GM12891 (cell line): ENCODE measurements around the gene RIMKLB.
"Not testable (repeated sequence)": the region's sequence is repeated elsewhere in the genome, so short reads cannot be mapped to it uniquely, and the experiment has no call there.

Experiments
- DNase-seq: peaks from one replicate; pipeline ENCODE4 v3.0.0; 2011; ENCODE audit warnings: low spot score; ENCODE audit not compliant: insufficient read length
- FAIRE-seq: peaks from 2 replicates; lab custom pipeline; 2011; peaks lifted over from hg19 to GRCh38; lab: Jason Lieb, UNC
- PAX5 ChIP-seq: IDR thresholded peaks from 2 replicates; pipeline ENCODE4 v1.6.1; 2011; ENCODE audit warnings: low read length, moderate library complexity, mild to moderate bottlenecking; ENCODE audit not compliant: insufficient read depth, severe bottlenecking
- POLR2A ChIP-seq: IDR thresholded peaks from 2 replicates; pipeline ENCODE4 v1.6.1; 2011; ENCODE audit warnings: low read depth, low read length, control low read depth
- POLR2AphosphoS5 ChIP-seq: IDR thresholded peaks from 2 replicates; pipeline ENCODE4 v1.6.1; 2011; ENCODE audit warnings: low read depth, low read length, control low read depth
- POU2F2 ChIP-seq: IDR thresholded peaks from 2 replicates; pipeline ENCODE4 v1.6.1; 2011; ENCODE audit warnings: low read depth, mild to moderate bottlenecking, control low read depth, low read length, moderate library complexity
- SPI1 ChIP-seq: IDR thresholded peaks from 2 replicates; pipeline ENCODE4 v1.6.1; 2011; ENCODE audit warnings: low read depth, low read length, control low read depth
- TAF1 ChIP-seq: IDR thresholded peaks from 2 replicates; pipeline ENCODE4 v1.6.1; 2011; ENCODE audit warnings: low read depth, low read length, control low read depth

RIMKLB gene

DNA sequence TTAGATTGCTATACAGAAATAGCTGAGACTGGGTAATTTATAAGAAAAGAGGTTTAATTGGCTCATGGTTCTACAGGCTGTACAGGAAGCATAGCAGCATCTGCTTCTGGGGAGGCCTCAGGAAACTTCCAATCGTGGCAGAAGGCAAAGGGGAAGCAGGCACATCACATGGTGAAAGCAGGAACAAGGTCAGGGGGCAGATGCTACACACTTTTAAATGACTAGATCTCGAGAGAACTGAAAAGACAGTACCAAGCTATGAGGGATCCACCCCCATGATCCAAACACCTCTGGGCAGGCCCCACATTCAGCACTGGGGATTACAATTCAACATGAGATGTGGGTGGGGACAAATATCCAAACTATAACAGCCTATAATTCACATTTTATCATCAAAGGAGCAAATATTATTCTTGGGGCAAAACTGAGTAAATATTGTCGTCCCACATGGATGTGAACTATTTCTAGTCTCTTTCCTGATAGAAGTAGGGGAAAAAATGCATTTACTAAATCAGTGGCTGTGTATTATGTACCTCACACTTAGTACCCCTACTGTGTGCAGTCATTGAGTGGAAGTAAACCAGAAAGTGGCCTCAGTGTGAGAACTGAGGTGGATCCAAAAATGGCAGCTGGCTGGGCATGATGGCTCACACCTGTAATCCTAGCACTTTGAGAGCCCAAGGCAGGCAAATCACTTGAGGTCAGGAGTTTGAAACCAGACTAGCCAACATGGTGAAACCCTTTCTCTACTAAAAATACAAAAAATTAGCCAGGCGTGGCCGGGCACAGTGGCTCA, 99.2 kb downstream of the RIMKLB start:
- TF ChIP-seq TAF1 (no peak), POU2F2 (no peak), POLR2A (no peak), SPI1 (no peak), PAX5 (no peak), POLR2AphosphoS5 (no peak)
- FAIRE-seq (no peak), DNase-seq (no peak)

DNA sequence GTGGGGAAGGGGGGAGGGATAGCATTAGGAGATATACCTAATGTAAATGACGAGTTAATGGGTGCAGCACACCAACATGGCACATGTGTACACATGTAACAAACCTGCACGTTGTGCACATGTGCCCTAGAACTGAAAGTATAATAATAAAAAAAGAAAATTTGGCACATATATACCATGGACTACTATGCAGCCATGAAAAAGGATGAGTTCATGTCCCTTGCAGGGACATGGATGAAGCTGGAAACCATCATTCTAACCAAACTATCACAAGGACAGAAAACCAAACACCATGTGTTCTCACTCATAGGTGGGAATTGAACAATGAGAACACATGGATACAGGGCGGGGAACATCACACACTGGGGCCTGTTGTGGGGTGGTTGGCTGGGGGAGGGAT, 103.4 kb downstream of the RIMKLB start:
- not testable (repeated sequence) for DNase-seq, FAIRE-seq

DNA sequence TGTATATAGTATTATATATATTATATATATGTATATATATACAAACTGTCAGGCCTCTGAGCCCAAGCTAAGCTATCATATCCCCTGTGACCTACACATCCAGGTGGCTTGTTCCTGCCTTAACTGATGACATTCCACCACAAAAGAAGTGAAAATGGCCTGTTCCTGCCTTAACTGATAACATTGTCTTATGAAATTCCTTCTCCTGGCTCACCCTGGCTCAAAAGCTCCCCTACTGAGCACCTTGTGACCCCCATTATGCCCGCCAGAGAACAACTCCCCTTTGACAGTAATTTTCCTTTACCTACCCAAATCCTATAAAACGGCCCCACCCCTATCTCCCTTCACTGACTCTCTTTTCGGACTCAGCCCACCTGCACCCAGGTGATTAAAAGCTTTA, 107.0 kb downstream of the RIMKLB start:
- FAIRE-seq, DNase-seq: not testable (repeated sequence)

DNA sequence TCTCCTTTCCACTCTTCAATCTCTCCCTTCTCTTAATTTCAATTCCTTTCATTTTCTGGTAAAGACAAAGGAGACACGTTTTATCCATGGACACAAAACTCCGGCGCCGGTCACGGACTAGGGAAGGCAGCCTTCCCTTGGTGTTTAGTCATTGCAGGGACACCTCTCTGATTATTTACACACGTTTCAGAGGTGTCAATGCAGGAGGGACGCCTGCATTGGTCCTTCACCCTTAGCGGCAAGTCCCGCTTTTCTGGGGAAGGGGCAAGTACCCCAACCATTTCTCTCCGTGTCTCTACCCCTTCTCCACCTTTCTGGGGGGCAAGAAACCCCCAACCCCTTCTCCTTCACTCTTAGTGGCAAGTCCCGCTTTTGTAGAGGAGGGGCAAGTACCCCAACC, 107.7 kb downstream of the RIMKLB start:
- not testable (repeated sequence) for FAIRE-seq, DNase-seq

DNA sequence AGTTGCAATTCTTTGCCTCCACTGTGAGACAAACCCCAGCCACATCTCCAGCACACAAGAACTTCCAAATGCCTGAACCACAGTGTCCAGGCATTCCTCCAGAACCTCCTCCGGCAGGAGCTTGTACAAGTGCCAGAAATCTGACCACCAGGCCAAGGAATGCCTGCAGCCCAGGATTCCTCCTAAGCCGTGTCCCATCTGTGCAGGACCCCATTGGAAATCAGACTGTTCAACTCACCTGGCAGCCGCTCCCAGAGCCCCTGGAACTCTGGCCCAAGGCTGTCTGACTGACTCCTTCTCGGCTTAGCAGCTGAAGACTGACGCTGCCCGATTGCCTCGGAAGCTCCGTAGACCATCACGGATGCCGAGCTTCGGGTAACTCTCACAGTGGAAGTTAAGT, 109.3 kb downstream of the RIMKLB start:
- not testable (repeated sequence) for DNase-seq, FAIRE-seq

DNA sequence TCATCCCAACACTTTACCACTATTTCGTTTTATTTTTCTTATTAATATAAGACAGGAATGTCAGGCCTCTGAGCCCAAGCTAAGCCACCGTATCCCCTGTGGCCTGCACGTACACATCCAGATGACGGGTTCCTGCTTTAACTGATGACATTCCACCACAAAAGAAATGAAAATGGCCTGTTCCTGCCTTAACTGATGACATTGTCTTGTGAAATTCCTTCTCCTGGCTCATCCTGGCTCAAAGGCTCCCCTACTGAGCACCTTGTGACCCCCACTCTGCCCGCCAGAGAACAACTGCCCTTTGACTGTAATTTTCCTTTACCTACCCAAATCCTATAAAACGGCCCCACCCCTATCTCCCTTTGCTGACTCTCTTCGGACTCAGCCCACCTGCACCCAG, 112.3 kb downstream of the RIMKLB start:
- FAIRE-seq, DNase-seq: not testable (repeated sequence)

DNA sequence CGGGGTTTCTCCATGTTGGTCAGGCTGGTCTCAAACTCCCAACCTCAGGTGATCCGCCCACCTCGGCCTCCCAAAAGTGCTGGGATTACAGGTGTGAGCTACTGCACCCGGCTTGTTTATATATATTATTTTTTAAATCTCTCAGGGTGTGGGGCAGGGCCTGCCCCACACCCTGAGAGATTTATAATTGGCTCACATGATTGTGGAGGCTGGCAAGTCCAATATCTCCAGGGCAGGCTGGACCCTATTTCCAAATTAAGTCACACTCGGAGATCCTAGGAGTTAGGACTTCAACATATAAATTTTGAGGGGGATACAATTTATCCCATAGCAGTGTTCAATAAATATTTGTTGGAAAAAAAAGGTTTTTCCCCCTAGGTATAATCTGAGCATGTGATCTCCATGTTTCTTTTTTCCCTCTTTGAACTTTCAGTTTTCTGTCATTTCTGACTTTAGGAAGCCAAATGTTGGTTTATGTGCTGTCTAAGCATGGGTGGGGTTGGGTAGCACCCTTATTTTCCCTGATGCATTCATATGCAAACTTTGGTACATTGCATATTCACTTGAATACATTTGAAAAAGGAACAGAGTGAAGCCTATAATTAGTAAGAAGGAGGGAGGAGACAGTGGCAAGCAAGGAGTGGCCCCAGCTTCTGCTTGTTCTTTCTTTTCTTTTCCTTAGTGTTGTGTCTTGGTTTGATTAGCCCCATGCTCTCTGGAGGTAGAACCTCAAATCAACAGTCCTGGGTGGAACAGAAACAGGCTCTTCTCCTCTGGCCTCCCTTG, 116.0 kb downstream of the RIMKLB start:
- no peak for DNase-seq
- no peak for FAIRE-seq

DNA sequence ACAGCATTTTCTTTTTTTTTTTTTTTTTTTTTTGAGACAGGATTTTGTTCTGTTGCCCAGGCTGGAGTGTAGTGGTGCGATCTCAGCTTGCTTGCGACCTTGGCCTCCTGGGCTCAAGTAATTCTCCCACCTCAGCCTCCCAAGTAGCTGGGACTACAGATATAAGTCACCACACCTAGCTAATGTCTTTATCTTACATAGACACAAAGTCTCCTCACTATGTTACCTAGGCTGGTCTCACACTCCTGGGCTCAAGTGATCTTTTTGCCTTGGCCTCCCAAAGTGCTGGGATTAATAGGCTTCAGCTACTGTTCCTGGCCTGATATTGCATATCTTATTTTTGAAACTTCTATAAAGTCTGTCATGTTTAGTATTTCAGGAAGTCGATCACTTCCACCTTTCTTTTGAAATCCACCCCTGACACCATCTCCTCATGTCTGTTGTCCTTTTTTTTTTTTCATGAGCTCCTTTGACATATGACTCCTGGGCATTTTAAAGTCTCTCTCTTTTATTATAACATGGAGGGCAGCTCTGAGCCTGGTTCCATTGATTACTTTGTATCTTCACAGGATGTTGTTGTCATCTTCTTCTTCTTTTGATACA, 118.8 kb downstream of the RIMKLB start:
- no peak for DNase-seq
- no peak for TF ChIP-seq POLR2AphosphoS5
- TF ChIP-seq SPI1 = no peak
- no peak for TF ChIP-seq TAF1
- no peak for TF ChIP-seq POU2F2
- no peak for TF ChIP-seq POLR2A
- no peak for FAIRE-seq

More for the DNA sequence above, 116.0 kb downstream of the RIMKLB start:
- TF ChIP-seq POLR2AphosphoS5 (no peak), PAX5 (no peak), SPI1 (no peak), TAF1 (no peak), POLR2A (no peak), POU2F2 (no peak)

DNA sequence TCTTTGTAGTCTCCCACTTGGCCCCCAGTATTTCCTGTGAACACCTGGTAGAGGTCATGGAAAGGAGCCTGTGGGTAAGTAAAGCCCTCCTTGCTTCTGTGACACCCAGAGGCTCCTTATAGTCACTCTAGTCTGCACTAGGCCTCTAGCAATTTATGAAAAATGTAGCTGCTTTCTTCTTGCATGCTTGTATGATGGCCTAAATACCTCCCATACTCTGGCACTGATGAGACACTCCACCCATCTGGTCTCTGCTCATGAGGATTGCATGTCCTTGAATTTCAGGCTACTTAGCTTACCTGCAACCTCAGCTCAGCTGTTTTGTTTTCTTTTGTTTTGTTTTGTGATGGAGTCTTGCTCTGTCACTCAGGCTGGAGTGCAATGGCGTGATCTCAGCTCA, 120.1 kb downstream of the RIMKLB start:
- TF ChIP-seq POLR2AphosphoS5 (no peak), POU2F2 (no peak)
- no peak for DNase-seq
- FAIRE-seq = no peak

DNA sequence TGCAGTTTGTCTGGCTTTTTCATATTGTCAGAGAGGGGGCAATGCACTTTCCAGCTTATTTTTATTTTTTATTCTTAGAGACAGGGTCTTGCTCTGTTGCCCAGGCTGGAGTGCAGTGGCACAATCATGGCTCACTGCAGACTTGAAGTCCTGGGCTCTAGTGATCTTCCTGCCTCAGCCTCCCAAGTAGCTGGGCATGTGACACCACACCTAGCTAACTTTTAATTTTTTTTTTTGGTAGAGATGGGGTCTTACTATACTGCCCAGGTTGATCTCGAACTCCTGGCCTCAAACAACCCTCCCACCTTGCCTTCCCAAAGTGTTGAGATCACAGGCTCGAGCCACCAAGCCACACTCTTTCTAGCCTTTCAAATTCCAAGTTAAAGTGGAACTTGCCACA, 120.7 kb downstream of the RIMKLB start:
- no peak for TF ChIP-seq TAF1
- no peak for TF ChIP-seq SPI1
- no peak for TF ChIP-seq PAX5
- no peak for TF ChIP-seq POU2F2
- TF ChIP-seq POLR2A = no peak
- TF ChIP-seq POLR2AphosphoS5 = no peak
- no peak for DNase-seq
- FAIRE-seq = no peak

DNA sequence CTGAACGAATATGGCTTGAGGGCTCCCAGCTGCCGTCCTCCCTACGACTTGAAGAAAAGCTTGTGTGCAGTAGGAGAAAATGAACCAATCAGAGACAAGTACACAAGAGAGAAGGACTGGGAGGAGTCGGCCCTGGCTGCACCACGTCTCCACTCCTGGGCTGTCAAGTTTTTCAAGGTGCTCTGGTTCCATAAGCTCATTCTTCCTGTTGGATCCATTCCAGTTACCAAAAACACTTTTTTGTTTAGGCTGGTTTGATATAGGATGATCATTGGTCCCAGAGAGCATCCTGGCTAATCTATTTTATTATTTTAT, 121.8 kb downstream of the RIMKLB start:
- FAIRE-seq (no peak), DNase-seq (no peak)
- TF ChIP-seq SPI1 = no peak
- no peak for TF ChIP-seq POLR2AphosphoS5
- no peak for TF ChIP-seq POLR2A

DNA sequence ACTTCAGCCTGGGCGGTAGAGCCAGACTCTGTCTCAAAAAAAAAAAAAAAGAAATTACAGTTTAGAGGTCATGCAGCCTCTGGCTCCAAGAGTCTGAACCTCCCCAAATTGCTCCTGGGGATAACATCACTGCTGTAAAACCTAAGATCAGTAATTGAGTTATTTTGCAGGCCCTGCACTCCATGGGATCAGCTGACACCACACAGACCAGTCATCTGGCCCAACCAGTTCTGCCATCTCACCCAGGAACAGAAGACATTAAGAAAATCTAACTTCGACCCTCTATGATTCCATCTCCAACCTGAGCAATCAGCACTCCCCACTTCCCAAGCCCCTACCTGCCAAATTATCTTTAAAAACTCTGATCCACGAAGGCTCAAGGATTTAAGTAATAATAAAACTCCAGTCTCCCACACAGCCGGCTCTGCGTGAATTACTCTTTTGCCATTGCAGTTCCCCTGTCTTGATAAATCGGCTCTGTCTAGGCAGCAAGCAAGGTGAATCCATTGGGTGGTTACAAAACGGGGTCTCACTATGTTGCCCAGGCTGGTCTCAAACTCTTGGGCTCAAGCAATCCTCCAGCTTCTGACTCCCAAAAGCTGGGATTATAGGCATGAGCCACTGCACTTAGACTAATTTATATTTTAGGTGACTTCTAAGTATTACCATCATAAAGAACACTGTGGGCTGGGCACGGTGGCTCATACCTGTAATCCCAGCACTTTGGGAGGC, 123.1 kb downstream of the RIMKLB start:
- DNase-seq, FAIRE-seq: not testable (repeated sequence)
